Globus pallidus (tissue), 1 donor: ENCODE measurements around the gene CD207.
"Not testable (repeated sequence)": the region's sequence is repeated elsewhere in the genome, so short reads cannot be mapped to it uniquely, and the experiment has no call there.

Experiments used
- DNase-seq: peaks from one replicate; pipeline ENCODE4 v3.0.0-alpha.2; 2015; ENCODE audit warnings: low spot score

CD207 gene

DNA sequence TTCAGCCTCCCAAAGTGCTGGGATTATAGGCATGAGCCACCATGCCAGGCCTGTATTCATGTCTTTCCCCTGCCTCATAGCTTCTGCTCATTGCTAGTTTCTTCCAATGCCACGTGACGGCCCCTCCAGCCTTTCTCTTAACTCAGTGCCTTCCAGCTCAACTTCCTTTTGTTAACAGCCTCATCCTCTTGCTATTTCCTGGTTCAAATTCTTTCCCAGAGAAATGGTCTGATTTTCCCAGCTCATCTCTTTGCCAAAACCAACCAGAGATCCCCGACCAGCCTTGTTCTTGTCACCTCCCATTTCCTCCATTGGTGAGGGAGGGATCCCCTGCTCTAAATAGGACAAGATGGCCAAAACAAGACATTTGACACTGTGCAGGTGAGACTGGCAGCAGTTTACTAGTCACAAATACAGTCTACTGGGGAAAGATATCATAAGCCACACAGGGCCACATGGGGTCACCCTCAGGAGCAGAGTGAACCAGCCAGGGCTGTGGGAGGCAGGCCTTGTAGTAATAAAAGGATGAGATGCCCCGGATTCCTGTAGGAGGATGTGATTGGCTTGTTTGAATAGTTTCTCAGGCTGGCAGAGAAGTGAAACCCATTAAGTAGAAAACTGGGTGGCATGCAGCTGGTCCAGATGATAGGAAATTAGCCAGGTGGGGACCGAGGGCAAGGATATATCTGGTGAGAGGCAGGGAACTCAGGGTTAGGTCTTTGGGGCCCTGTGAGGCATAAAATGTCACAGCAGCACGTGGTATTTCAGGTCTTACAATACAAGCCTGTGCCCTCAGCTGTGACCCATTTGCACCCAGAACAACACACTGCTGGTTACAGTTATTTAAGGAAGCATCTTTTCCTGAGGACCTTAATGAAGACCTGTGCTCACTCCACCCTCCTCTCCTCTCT lies 6.4 kb downstream of the CD207 start:
- no peak for DNase-seq

DNA sequence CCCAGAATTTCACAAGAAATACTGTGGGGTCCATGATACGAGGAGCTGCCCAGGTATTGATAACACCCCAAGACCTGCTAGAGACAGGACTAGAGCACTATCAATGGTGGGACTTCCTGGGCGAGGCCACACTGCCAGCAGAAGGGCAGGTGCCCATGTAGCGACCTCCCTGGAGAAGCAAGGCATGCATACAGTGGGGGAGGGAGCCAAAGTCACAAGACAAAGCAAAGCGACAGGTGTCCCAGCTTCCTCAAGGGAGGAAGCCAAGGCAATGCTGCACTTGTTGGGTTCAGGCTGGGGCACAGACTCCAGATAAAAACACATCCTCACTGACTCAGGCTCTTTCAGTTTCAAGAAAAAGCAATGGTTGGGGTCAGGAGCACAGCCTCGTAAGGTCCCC lies 7.5 kb downstream of the CD207 start:
- no peak for DNase-seq

DNA sequence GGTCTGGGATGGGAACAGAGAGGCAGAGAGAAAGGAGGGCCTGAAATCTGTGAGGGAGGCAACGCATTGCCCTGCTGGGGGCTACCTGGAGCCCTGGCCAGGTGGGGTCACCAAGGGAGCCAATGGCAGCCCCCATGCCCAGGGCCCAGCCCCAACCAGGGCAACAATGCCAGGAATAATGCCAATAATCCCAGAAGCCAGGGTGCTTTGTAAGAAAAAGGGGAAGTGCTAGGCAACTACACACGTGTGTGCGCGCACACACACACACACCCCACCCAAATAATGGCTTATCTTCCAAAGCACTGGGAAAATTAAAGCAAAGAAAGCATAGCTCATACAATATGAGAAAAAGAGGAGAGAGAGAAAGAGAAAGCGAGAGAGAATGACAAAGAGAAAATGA lies 8.2 kb downstream of the CD207 start:
- DNase-seq = no peak

DNA sequence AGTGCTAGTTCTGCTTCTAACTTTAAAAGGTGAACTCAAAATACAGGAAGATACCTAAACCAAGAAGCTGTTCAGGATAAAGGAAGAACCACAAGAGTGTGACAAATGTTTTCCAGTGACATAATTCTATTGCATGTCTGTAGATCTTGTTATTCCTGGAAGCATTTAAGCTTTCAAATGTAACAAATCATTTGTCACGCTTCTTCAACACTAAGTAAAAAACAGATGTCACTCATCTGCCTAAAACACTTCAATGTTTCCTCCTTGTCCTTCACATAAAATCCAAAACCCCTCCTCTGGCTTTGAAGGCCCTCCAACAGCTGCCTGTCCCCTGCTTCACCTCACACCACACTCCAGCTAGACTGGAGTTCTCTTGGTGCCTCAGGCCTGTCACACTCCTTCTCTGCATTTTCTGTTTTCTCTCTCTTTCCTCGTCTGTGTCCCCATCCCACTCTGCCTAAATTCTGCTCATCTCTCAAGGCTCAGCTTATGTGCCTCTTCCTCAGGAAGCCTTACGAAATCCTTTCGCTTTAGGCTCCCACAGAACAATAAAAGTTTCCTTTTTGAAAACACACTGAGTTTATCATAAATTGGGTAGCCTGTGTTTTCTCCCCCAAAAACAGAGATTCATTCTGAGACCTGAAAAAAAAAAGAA lies 8.8 kb downstream of the CD207 start:
- no peak for DNase-seq

DNA sequence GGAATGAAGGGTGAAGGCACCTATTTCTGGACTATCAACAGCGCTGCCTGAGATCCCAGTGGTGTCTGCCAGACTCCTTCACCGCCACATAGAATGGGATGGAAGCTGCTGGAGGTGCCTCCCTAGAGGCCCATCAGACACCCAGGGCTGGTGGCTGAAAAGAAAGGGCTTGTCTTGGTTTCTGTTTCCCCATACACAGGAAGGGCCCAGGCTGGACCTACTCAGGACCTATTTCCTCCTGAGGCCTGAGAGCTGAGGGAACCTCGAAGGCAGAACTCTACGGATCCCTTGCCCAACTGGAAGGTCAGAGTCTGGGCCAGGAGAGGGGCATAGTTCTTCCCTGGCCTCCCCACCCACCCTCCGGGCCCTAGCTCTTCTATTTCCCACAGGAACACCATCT lies 12.4 kb downstream of the CD207 start:
- DNase-seq = no peak

DNA sequence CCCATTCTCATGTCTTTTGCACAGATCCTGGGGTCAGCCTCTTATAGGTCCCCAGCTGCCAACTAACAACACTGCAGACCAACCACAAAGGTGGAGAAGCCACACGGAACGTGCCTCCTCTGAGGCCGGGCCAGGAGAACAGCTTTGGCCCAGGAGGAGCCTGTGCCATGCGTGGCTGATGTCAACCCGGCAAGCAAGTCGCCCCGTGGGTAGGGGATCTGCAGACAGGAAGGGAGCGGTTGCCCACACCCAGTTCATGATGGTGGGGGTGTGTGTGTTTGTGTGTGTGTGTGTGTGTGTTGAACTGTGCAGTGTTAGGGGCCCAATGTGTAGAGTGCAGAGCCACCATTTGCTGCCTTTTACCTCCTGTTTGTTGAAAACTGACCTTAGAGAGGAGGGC lies 12.8 kb downstream of the CD207 start:
- DNase-seq = no peak

DNA sequence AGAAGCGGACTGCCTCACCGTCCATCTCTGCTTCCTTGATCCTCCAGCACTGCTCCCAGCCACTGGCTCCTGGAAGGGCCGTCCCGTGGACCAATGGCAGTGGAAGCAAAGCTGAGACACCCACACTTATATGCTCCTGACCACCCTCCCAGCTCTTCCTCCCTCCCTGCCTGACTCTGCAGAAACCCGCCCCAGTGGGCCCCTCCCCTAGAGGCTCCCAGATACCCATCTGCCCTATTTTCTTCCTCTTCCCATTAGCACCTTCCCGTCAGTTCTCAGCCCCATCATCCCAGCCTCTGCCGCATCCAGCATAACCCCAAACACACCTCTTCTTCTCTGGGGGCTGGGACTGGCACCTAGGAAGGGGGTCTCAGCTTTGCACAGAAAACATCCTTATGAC lies 15.1 kb downstream of the CD207 start, which contains the start of gene CLEC4F:
Gene CLEC4F, minus strand, starts transcription at position 101 of the 400 bp plus-strand sequence. Its CDS starts 76 bp downstream, at position 25.
- no peak for DNase-seq

DNA sequence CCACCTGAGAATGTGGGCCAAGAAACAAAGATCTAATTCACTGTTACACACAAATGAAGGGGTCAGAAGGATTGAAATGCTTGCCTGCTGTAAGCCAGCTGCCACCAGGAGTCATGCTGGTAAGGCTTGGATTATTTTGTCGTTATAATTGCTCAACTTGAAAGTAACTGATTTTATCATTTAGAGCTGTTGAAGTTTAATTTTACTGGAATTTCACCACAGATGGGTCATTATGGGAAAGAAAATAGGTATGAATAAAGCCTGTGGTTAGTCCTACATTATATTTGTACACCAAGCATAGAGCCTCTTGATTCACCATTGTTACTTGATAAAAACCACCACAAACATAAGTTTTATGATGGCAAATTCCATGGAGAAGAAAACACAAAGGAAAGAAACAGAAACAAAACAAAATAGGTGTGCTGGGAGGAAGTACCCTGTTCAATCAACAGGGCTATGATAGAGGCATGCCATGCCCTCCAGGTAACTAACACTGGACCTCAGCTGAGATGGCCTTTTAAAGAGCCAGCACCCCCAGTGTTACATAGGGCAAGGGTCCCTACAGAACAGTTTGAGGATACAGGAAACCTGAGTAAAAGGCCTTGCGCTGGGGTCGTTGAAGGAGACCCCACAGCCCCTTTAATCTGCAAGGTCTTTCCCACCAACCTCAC lies 18.2 kb downstream of the CD207 start:
- no peak for DNase-seq

DNA sequence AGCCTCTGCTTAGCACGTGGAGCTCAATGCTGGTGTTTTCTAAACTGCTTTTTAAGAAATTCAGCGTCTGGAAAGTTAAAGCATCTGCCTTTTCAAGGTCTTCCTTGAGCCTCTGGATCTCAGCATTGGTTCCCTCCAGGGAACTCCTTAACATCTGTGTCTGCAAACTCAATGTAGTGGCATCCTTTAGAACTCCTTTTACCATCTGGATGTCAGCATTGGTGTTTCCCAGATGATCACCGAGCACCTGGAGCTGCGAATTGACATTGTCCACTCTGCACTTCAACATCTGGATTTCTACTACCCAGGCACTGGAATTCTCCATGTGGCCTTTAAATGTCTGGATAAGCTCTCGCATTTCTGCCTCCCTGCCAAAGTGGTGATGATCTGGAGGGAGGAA lies 18.9 kb downstream of the CD207 start:
- no peak for DNase-seq

DNA sequence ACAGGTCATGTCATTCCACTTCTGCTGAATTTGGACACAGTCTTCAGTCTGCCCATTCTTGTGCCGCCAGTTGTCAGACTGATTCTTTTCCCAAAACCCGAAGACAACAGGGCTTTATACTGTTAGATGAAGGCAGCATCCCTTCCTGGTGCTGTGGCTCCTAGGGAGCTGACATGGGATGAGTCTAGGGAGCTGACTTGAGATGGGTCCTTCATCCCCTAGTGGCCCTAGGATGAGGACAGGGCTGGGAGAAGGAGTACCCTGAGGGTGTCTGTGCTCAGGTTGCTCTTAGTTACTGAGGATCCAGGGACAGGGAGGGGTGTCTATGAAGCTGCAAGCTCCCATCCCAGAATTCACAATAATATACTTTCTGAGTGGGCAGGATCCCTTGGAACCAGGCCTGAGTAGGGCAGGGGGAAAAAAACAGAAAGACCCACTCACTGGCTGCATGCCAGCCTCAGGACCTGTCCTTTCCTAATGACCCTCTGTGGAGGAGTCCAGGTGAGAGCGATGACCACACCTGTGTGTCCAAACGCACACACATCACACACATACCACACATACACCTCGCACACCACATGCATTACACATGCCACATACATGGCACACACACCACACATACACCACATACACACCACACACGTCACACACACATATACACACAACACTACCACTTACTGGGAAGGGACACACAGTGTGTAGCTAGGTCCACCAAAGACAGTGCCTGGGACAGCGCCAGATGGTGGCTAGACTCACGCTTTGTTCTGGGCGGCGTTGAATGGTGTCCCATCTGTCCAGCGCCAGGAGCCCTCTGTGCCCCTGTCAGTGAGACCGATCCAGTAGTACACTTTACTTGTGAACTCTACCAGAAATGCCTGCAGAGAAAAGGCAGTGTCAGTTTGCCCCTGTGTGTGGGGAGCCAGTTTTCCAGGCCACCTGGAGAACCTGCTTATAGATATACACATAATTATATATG lies 26.3 kb downstream of the CD207 start:
- DNase-seq = no peak

DNA sequence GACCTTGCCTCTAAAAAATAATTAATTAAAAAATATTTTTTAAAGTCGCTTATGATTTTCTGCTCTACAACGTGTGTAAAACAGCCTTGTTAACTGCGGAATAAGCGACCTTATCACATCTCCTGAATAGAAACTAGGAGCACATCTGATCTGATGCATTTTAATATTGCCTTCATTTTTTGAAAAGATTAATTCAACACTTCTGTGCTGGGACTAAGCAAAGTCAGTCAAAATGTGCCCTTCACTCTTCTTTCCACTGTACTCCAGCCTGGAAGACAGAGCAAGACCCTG lies 27.8 kb downstream of the CD207 start:
- DNase-seq = no peak

DNA sequence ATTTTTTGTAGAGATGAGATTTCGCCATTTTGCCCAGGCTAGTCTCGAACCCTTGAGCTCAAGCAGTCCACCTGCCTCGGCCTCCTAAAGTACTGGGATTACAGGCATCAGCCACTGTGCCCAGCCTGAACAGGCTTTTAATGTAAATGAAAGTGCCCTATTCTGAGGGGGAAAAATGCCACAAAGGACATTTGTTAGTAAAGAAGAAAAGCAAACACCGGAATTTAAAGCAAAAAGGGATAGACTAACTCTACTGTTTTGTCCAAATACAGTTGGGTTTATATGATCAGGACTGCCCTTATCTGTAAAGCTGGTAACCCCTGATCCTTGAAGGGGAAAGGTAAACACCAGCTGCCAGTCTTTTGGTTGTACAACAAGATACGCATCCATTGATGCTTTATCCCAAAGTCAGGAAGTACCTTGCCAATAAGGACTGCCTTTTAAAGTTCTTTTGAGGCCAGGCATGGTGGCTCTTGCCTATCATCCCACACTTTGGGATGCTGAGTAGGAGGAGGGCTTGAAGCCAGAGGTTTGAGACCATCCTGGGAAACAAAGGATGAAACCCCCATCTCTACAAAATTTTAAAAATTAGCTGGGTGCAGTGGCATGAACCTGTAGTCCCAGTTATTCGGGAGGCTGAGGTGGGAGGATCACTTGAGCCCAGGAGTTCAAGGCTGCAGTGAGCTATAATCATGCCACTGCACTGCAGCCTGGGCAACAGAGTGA lies 28.4 kb downstream of the CD207 start:
- no peak for DNase-seq

DNA sequence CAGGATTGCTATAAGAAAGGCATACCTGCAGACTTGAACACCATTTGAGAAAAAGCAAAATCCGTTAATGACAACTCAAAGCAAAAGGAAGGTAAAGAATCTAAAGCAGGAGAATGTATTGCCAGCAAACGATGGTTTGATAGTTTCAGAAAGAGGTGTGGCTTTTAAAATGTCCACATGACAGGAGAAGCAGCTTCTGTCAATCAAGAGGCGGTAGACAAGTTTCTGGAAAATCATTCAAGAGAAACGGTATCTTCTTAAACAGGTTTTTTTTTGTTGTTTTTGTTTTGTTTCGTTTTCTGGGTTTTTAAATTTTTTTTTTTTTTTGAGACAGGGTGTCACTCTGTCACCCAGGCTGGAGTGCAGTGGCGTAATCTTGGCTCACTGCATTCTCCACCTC lies 29.0 kb downstream of the CD207 start:
- DNase-seq = no peak

DNA sequence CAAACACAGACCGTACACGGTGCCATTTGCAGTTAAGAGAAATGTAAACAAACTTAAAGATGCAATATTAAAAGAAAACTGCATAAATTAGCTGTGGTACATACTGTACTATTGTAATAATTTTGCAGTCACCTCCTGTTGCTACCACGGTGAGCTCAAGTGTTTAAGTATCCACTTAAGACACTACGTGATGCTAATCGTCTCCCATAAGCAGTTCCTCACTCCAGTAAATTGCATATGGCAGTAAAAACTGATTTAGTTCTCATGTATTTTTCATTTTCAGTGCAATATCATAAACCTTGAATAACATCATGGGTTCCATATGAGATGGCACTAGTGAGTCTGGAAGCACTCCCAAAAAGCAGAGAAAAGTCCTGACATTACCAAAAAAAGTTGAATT lies 29.6 kb downstream of the CD207 start:
- DNase-seq = no peak

DNA sequence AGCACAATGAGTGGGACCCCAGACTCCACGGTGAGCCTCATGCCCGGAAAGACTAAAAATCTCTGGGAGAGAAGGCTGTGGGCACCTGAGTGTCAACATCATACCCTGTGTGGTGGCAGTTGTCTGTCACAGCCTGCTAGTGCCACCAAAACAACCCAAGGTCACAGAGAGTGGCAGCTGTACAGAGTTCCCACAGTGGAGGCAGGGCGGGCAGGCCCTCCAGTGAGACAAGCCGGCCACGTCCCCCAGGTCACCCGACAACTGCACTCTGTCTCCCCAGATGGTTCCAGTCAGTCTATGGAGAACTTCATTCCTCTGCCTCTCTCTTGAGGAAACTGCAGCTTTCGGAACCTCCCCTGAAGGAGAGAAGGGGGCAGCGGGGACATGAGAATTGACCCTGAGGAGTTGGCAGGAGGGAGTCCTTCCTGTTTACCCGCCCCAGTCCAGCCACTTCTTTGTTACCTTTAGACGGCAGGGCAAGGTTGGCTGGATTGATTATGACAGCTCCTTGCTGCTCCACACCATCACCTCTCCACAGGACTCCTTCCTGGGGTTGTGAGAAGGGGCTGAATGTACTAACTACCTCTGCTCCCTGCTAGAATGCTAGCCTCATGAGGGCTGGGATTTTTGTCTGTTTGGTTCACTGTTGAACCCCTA lies 33.9 kb downstream of the CD207 start:
- no peak for DNase-seq

DNA sequence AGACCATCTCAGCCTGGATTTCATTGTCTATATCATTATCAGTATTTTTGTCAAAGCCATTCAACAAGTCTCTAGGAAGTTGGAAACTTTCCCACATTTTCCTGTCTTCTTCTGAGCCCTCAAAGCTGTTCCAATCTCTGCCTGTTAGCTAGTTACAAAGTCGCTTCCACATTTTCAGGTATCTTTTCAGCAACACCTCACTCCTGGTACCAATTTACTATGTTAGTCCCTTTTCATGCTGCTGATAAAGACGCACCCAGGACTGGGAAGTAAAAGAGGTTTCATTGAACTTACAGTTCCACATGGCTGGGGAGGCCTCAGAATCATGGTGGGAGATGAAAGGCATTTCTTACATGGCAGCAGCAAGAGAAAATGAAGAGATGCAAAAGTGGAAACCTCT lies 35.9 kb downstream of the CD207 start:
- no peak for DNase-seq

DNA sequence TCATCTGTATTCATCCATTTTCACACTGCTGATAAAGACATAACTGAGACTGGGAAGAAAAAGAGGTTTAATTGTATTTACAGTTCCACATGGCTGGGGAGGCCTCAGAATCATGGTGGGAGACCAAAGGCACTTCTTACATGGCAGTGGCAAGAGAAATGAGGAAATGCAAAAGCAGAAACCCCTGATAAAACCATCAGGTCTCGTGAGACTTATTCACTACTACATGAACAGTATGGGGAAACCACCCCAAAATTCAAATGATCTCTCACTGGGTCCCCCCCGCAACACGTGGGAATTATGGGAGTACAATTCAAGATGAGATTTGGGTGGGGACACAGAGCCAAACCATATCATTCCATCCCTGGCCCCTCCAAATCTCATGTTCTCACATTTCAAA lies 37.6 kb downstream of the CD207 start:
- not testable (repeated sequence) for DNase-seq

DNA sequence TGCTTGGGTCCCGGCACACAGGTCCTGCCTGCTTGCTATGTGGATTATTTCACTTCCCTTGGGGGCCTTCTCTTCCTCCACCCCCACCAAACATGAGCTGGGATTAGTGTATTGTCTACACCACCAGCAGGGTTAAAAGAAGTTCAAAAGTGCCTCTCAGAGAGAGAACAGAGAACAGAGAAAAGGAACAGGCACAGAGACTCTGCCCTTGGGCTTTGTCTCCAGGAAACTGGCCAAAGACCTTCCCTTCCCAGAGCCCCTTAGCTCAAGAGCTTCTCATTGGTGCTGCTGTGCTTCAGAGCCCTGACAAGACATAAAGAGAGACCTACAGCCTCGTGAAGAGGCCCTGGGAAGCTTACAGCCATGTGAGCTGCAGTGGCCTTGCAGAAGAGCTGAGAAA lies 38.1 kb downstream of the CD207 start:
- DNase-seq = no peak

DNA sequence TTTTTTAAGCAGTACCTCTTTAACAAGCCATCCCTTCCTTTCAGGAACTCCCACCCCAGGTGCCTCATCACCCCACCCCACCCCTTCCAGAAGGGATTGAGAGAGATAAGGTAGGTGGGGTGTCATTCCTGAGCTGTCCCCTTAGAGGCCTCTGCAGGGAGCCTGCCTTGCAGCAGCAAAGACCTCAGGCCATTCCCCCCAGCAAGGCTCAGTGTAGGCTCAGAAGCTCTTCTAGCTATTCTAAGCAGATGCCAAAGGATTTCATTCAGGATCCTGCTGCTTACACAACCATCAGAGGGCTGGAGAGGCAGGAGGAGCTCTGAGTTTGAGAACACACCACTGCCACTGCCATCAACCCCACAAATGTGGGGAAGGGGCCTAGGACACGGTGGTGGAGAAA lies 39.4 kb downstream of the CD207 start:
- no peak for DNase-seq

DNA sequence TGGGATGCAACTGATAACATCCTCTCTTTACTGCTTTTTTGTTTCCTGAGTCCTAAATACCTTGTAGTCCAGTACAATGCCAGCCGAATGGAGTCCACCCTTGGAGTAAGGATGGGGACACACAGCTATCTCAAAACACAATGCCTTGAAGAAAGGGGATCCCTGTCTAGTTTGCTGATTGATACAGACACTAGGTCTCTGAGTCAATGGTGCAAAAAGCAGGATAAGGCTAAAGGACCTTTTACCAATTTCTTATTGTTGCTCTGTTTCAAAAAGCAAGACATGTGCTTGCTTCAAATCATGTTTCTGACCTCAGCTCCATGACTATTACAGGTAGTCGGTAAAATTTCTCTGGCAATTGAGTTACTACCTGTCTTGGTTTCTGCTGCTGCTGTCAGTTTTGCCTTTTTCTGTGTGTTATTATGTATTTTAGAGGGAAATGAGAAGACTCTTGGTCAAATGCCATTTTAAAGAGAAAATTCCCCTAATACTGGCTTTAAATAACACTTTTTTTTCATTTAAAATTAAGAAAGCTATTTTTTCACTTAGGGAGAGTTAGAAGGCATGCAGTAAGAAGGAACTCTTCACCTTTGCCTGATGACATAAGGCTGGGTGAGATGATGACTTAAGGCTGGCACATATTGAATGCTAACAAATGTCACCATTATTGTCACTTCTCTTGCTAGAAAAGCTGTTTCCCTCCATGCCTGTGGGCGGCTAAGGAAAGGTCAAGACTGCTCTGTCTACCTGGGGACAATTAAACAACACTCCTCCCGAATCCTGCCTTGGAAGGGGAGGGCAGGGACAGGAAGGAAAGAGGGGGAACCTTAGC lies 40.2 kb downstream of the CD207 start:
- no peak for DNase-seq
